Peyer's patch (tissue), 4 donors: ENCODE results near the gene JADE2. TPM values are rescaled to one million over a fixed set of nuclear protein-coding genes. Genes with fewer than 3 reads are reported as not detected.
"Not testable (repeated sequence)": the region's sequence is repeated elsewhere in the genome, so short reads cannot be mapped to it uniquely, and the experiment has no call there.

Experiments
- DNase-seq, 3 donors: peaks; one replicate each; pipeline ENCODE4 v3.0.0-alpha.2; 2017 to 2019
- H3K27ac ChIP-seq, 4 donors: fragments of 200-600 bp; sonication (generic); one replicate each; pipeline ENCODE4 v1.5.1; 2016 to 2019
- H3K27me3 ChIP-seq, 2 donors: fragments of 200-600 bp; sonication (generic); one replicate each; pipeline ENCODE4 v1.5.1; 2019
- H3K36me3 ChIP-seq, 3 donors: fragments of 200-600 bp; sonication (generic); one replicate each; pipeline ENCODE4 v1.5.1; 2016 to 2019
- H3K4me1 ChIP-seq, 4 donors: fragments of 200-600 bp; sonication (generic); one replicate each; pipeline ENCODE4 v1.5.1; 2016 to 2019
- H3K4me3 ChIP-seq, 4 donors: fragments of 200-600 bp; sonication (generic); 1 replicate in 3 of 4; 2 replicates in 1 of 4; pipeline ENCODE4 v1.5.1; 2016 to 2019; ENCODE audit warnings: mild to moderate bottlenecking in 1 of 4
- H3K9me3 ChIP-seq, 4 donors: fragments of 200-600 bp; sonication (generic); one replicate each; pipeline ENCODE4 v1.5.1; 2016 to 2019; ENCODE audit warnings: mild to moderate bottlenecking in 1 of 4
- CTCF ChIP-seq, 6 experiments: fragments of 450-650 bp in 4 of 6; fragments of 200-600 bp in 2 of 6; sonication (generic) in 1 of 6; IDR thresholded peaks; one replicate each; pipeline ENCODE4 v1.5.1; 2017 to 2019; ENCODE audit warnings: antibody characterized with exemption in 6 of 6, mild to moderate bottlenecking in 3 of 6, moderate library complexity in 1 of 6
- POLR2A ChIP-seq, 2 donors: fragments of 450-650 bp; IDR thresholded peaks; one replicate each; pipeline ENCODE4 v1.5.1; 2017; ENCODE audit warnings: antibody characterized with exemption in 2 of 2, mild to moderate bottlenecking in 2 of 2, moderate library complexity in 2 of 2
- total RNA-seq, 4 donors: library from RNA; depleted of rRNA; stranded (reverse); fragments of >200 nt; gene quantifications; one replicate each; pipeline ENCODE4 v1.1.0, GENCODE V29; 2016

Gene JADE2
- total RNA-seq, 4 donors from 2014 or later: 51.5 to 77.6 (median 57.4) TPM

- Histone ChIP-seq H3K4me3 (no peak overlapping the region), H3K27me3 (no peaks in the 10 kb centered on the region), H3K36me3 (no peaks in the 10 kb centered on the region), H3K27ac (no peak overlapping the region), H3K4me1 (no peaks in the 10 kb centered on the region), H3K9me3 (no peaks in the 10 kb centered on the region)
- DNase-seq: peak in 1 of 3 donors; percentile 19
- TF ChIP-seq POLR2A (IDR thresholded peaks at IDR 0.05) (no peak), CTCF (IDR thresholded peaks at IDR 0.05) (no peak)
These were observed 34.6 kb upstream of the JADE2 start for GRCh38 chr5:134490925-134491271.

GRCh38 chr5:134491841-134492442, 33.5 kb upstream of the JADE2 start:
- TF ChIP-seq POLR2A (IDR thresholded peaks at IDR 0.05) (no peak), CTCF (IDR thresholded peaks at IDR 0.05) (no peak)
- no peaks in the 10 kb centered on the region for H3K9me3 ChIP-seq
- H3K4me3 ChIP-seq: no peak overlapping the region
- peak in 1 of 3 donors; percentile 19 for DNase-seq
- no peaks in the 10 kb centered on the region for H3K27me3 ChIP-seq
- no peaks in the 10 kb centered on the region for H3K4me1 ChIP-seq
- H3K36me3 ChIP-seq: no peaks in the 10 kb centered on the region
- no peak overlapping the region for H3K27ac ChIP-seq

- H3K36me3 ChIP-seq: no peaks in the 10 kb centered on the region
- H3K4me3 ChIP-seq: no peak overlapping the region
- H3K9me3 ChIP-seq: no peaks in the 10 kb centered on the region
- DNase-seq: no peak
- H3K27me3 ChIP-seq: no peaks in the 10 kb centered on the region
- no peaks in the 10 kb centered on the region for H3K4me1 ChIP-seq
- no peak overlapping the region for H3K27ac ChIP-seq
- no peak for TF ChIP-seq POLR2A (IDR thresholded peaks at IDR 0.05)
- TF ChIP-seq CTCF (IDR thresholded peaks at IDR 0.05): no peak
These were observed 32.9 kb upstream of the JADE2 start for GRCh38 chr5:134492568-134492967.

- H3K27me3 ChIP-seq: no peaks in the 10 kb centered on the region
- peak in 1 of 3 donors; percentile 38 for DNase-seq
- H3K9me3 ChIP-seq: no peaks in the 10 kb centered on the region
- TF ChIP-seq POLR2A (IDR thresholded peaks at IDR 0.05) (no peak), CTCF (IDR thresholded peaks at IDR 0.05) (no peak)
- no peaks in the 10 kb centered on the region for H3K36me3 ChIP-seq
- H3K27ac ChIP-seq: no peak overlapping the region
- H3K4me1 ChIP-seq: no peaks in the 10 kb centered on the region
- H3K4me3 ChIP-seq: no peak overlapping the region
These were observed 31.9 kb upstream of the JADE2 start for GRCh38 chr5:134493461-134494055.

GRCh38 chr5:134494780-134495179, 30.7 kb upstream of the JADE2 start:
- peak in 1 of 3 donors; percentile 10 for DNase-seq
- no peak for TF ChIP-seq CTCF (IDR thresholded peaks at IDR 0.05)

GRCh38 chr5:134499905-134500304, 25.6 kb upstream of the JADE2 start:
- H3K9me3 ChIP-seq, H3K27ac ChIP-seq, H3K27me3 ChIP-seq, H3K4me3 ChIP-seq, H3K36me3 ChIP-seq: not testable (repeated sequence)
- peak in 1 of 3 donors; percentile 10 for DNase-seq
- H3K4me1 ChIP-seq: peaks cover 0 to 21% (median 8%) of the 10 kb centered on the region in 4 donors

More at GRCh38 chr5:134494780-134495179, 30.7 kb upstream of the JADE2 start:
- H3K4me3 ChIP-seq: no peak overlapping the region
- H3K36me3 ChIP-seq: no peaks in the 10 kb centered on the region
- H3K4me1 ChIP-seq: no peaks in the 10 kb centered on the region
- no peaks in the 10 kb centered on the region for H3K27me3 ChIP-seq
- H3K9me3 ChIP-seq: no peaks in the 10 kb centered on the region
- no peak overlapping the region for H3K27ac ChIP-seq
